ENCODE results near the gene HNRNPA0.
"Not testable (repeated sequence)": the region's sequence is repeated elsewhere in the genome, so short reads cannot be mapped to it uniquely, and the experiment has no call there.

The HNRNPA0 gene

DNA sequence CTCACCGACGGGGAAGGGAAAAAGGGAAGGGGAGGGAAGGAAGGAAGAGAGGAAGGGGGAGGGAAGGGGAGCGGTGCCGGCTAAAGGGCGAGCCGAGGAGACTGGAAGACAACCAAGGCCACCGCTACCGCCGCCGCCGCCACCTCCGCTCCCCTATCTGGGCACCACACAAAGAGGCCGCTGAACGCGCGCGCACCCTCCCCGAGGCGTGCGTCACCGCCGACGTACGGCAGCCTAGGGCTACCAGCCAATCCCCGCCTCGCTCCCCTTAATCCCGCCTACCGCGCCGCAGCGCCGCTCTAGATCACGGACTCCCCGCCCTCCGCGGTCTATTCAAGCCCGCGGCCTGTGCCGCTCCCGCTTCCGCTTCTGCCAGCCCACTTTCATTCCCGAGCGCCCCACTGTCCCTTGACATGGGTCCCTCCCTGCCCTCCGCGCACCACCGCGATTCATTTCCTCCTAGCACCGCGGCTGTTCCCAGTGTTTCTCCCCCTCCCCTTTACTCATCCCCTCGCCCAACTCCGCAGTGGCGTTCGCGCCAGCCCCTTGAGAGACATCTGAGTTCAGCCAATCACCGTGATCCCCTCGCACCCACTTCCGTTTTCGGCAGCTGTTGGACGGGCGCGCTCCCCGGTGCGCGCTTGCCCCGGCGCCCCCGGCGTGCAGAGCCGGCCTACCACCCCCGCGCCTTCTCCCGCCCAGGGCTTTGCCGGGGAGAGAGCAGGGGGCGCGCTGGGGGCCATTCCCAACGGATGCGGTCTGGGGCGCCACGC, at the start of gene HNRNPA0:
TSS of gene HNRNPA0 (minus strand) at position 176 of the 773 bp plus-strand sequence. CDS start 297 bp downstream, outside the sequence.
- peak; percentile 98 for DNase-seq
- Mint-ChIP-seq H3K36me3 (ENCODE audit: low read depth) (peaks cover 53% of the 10 kb centered on the region), H3K4me3 (peak within 1 kb of the TSS; percentile 90), H3K4me1 (ENCODE audit: low read depth) (peaks cover 38% of the 10 kb centered on the region), H3K27ac (peak within 1 kb of the TSS; percentile 100), H3K9me3 (no peaks in the 10 kb centered on the region), H3K27me3 (no peaks in the 10 kb centered on the region)

DNA sequence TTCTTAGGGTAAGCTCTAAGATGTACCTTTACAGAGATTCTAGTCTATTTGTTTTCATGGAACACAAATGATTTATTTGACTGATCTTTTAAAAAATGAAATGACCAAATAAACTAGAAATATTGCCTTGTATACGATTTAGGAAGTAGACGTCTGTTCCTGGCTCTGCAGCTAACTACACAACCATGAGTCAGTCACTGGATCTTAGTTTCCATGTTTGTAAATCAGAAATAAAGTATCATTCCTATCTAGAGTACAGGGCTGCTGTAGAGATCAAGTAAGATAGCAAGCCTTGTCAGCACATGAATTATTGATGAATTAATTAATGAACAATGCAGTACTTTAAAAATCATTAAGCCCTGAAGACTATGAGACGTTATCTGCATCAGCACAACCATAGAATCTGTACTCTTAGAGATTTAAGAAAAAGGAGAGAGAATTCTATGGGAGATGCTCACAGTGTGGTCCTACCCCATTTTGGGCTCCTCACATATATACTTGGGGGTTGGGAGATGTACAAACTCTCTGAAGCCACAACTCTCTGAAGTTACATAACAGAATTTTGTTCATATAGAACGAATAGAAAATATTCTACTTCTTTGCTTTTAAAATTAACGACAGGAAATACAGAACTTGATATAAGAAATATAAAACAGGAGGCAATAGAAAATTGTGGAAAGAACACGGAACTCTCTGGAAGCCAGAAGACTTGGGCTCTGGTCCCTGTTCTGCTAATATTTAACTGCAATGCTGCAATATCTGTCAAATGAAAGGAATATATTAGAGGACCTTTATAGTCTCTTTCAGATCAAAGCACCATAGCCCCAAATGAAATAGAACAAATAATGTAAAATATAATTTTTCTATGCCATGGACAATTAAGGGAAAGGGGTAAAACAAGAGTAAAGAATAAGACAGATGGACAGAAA, 48.4 kb upstream of the HNRNPA0 start:
- no peaks in the 10 kb centered on the region for H3K4me1 Mint-ChIP-seq (ENCODE audit: low read depth)
- no peak overlapping the region for H3K4me3 Mint-ChIP-seq
- no peak overlapping the region for H3K27ac Mint-ChIP-seq
- H3K36me3 Mint-ChIP-seq (ENCODE audit: low read depth), result no peaks in the 10 kb centered on the region
- no peaks in the 10 kb centered on the region for H3K9me3 Mint-ChIP-seq
- DNase-seq, result no peak
- no peaks in the 10 kb centered on the region for H3K27me3 Mint-ChIP-seq

DNA sequence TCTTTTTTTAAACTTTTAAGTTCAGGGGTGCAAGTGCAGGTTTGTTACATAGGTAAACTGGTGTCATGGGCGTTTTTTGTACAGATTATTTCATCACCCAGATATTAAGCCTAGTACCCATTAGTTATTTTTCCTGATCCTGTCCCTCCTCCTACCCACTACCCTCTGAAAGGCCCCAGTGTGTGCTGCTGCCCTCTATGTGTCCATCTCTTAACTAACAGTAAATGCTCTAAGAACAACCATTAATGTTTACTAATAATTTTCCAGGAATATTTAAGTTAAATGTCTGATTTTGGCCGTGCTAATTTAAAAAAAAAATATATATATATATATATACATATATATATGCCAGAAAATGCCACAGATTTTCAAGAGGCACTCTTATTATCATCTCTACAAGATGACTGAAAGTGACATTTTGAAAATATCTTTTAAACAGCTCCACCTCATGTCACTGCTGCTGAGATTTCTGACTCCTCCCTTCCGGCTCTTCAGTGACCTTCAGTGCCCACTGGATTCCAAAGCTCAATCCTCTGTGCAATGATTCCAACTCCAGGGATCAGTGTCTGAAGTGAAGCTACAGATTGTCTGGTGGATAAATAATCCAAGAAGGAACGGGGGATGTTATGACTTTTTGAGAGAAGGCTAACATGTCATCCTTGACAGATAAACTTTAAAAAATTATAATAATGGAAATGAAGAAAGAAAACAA, 46.7 kb upstream of the HNRNPA0 start:
- no peak for DNase-seq
- no peak overlapping the region for H3K27ac Mint-ChIP-seq
- no peaks in the 10 kb centered on the region for H3K27me3 Mint-ChIP-seq
- H3K36me3 Mint-ChIP-seq (ENCODE audit: low read depth), result no peaks in the 10 kb centered on the region
- H3K4me1 Mint-ChIP-seq (ENCODE audit: low read depth), result no peaks in the 10 kb centered on the region
- no peak overlapping the region for H3K4me3 Mint-ChIP-seq
- no peaks in the 10 kb centered on the region for H3K9me3 Mint-ChIP-seq

DNA sequence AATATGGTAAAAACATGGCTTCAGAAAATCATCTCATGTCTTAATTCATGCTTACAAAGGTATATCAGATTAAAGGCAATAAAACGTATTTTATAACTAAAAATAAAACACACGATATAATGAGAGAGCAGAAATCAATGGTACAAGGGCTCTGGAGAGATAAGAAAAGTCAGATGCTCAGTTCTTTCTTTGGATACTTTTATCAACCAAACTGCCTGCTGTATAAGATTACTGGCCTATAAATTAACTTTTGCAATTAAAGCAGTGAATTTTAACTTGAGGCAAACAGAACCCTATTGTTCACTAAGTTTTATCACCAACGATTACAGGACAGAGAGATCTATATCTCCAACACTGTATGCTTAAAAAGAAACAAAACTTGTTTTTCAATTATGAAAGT, 42.1 kb upstream of the HNRNPA0 start:
- H3K36me3 Mint-ChIP-seq (ENCODE audit: low read depth), result no peaks in the 10 kb centered on the region
- no peak for DNase-seq
- no peaks in the 10 kb centered on the region for H3K4me1 Mint-ChIP-seq (ENCODE audit: low read depth)
- no peak overlapping the region for H3K27ac Mint-ChIP-seq
- no peaks in the 10 kb centered on the region for H3K27me3 Mint-ChIP-seq
- H3K4me3 Mint-ChIP-seq, result no peak overlapping the region
- H3K9me3 Mint-ChIP-seq, result no peaks in the 10 kb centered on the region

DNA sequence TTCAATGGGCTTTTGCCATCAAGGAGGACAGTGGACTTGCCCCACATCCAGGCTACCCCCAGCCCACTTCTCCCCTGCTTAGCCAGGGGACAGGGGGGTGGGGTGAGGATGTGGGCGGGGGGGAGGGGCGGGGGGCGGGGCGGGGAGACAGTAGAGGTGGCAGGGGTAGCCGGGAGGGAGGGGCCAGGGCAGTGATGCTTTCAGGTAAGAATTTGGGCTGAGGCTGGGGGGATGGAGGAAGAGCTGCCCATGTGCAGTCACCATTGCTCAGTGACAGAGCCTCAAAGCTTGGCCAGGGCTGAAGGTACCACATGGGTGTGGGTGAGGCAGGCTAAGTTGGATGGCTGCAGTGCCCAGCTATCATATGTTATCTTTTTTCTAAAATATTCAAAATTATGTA, 40.7 kb upstream of the HNRNPA0 start:
- no peaks in the 10 kb centered on the region for H3K9me3 Mint-ChIP-seq
- no peaks in the 10 kb centered on the region for H3K27me3 Mint-ChIP-seq
- H3K4me1 Mint-ChIP-seq (ENCODE audit: low read depth), result no peaks in the 10 kb centered on the region
- H3K4me3 Mint-ChIP-seq, result no peak overlapping the region
- H3K27ac Mint-ChIP-seq, result no peak overlapping the region
- DNase-seq, result no peak
- no peaks in the 10 kb centered on the region for H3K36me3 Mint-ChIP-seq (ENCODE audit: low read depth)

DNA sequence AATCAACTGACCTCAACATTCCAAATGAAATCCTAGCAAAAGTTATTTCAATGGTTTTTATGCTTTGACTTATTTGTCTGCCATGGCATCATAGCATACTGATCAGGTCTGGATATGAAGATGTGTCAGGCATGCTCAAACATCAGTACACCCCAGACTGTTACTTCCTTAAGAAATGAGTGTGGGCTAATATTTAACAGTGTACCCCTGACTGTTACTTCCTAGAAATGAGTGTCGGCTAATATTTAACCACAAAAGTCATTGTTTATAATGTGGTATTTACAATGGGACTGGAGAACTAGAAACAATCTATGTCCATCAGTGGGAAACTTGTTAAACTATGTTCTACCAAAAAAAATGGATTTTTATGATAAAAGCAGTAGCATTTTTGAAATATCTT, 38.1 kb upstream of the HNRNPA0 start:
- H3K27me3 Mint-ChIP-seq, result no peaks in the 10 kb centered on the region
- H3K36me3 Mint-ChIP-seq (ENCODE audit: low read depth), result no peaks in the 10 kb centered on the region
- H3K4me1 Mint-ChIP-seq (ENCODE audit: low read depth), result no peaks in the 10 kb centered on the region
- H3K4me3 Mint-ChIP-seq, result no peak overlapping the region
- DNase-seq, result no peak
- no peaks in the 10 kb centered on the region for H3K9me3 Mint-ChIP-seq
- no peak overlapping the region for H3K27ac Mint-ChIP-seq

DNA sequence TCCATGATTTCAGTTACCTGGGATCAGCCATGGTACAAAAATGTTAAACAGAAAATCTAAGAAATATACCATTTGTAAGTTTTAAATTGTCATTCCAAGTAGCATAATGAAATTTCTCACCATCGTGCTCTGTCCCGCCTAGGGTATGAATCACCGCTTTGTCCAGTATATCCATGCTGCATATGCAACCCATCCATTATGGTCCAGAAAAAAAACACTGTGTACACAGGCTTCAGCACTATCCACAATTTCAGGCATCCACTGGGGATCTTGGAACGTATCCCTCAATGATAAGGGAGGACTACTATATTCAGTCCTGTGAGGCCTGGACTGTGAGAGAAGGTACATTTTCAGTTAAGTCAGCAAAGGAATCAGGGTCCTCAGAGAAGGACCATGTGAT, 37.6 kb upstream of the HNRNPA0 start:
- no peak overlapping the region for H3K4me3 Mint-ChIP-seq
- no peak overlapping the region for H3K27ac Mint-ChIP-seq
- no peaks in the 10 kb centered on the region for H3K4me1 Mint-ChIP-seq (ENCODE audit: low read depth)
- DNase-seq, result no peak
- H3K9me3 Mint-ChIP-seq, result no peaks in the 10 kb centered on the region
- no peaks in the 10 kb centered on the region for H3K36me3 Mint-ChIP-seq (ENCODE audit: low read depth)
- no peaks in the 10 kb centered on the region for H3K27me3 Mint-ChIP-seq

DNA sequence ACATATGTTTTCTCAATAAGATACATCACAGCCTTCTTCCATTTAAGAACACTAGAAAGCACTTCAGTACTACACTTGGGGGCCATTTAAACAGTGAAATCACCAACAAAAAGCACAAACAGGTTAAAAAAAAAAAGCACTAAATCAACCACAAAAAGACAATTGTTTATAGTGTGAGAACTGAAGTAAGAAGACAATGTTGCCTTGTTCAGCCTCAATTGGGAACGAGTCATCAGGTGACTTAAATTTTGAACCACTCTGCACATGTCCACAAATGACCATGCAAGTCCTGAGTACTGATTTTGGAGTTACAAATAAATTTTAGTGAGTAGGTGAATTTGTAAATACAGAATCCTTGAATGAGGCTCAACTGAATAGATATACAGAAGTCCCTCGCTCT, 37.2 kb upstream of the HNRNPA0 start:
- Mint-ChIP-seq H3K9me3 (no peaks in the 10 kb centered on the region), H3K4me3 (no peak overlapping the region), H3K27me3 (no peaks in the 10 kb centered on the region), H3K36me3 (ENCODE audit: low read depth) (no peaks in the 10 kb centered on the region), H3K4me1 (ENCODE audit: low read depth) (no peaks in the 10 kb centered on the region), H3K27ac (no peak overlapping the region)
- DNase-seq, result no peak

DNA sequence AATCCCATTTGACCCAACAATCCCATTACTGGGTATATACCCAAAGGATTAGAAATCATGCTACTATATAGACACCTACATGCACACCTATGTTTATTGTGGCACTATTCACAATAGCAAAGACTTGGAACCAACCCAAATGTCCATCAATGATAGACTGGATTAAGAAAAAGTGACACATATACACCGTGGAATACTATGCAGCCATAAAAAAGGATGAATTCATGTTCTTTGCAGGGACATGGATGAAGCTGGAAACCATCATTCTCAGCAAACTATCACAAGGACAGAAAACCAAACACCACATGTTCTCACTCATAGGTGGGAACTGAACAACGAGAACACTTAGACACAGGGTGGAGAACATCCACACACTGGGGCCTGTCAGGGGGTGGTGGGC, 34.4 kb upstream of the HNRNPA0 start:
- not testable (repeated sequence) for H3K36me3 Mint-ChIP-seq (ENCODE audit: low read depth); H3K9me3 Mint-ChIP-seq; H3K4me1 Mint-ChIP-seq (ENCODE audit: low read depth); H3K27me3 Mint-ChIP-seq; H3K27ac Mint-ChIP-seq; H3K4me3 Mint-ChIP-seq; DNase-seq

DNA sequence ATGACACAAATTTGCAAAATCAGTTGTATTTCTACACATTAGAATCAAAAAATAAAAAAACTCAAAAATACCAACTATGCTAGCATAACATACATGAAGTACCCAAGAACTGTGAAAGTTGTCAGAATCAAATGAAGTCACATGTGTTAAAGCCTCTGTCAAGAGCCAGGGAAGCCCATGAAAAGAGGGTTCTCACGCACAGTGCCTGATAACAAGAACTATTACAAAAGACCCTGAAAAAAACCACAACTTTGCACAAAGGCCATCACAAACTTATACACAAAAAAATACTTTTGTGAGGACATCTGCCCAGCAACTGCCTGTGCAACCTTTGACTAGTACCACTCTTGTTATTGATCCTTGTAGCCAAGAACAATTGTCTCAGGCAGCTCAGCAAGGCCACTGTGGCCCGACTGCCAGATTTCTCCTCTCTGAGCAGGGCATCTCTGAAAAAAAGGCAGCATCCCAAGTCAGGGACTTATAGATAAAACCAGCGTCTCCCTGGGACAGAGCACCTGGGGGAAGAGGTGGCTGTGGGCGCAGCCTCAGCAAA, 28.9 kb upstream of the HNRNPA0 start:
- Mint-ChIP-seq H3K9me3 (no peaks in the 10 kb centered on the region), H3K27me3 (no peaks in the 10 kb centered on the region), H3K4me3 (no peak overlapping the region), H3K36me3 (ENCODE audit: low read depth) (no peaks in the 10 kb centered on the region), H3K4me1 (ENCODE audit: low read depth) (no peaks in the 10 kb centered on the region), H3K27ac (no peak overlapping the region)
- DNase-seq, result no peak

DNA sequence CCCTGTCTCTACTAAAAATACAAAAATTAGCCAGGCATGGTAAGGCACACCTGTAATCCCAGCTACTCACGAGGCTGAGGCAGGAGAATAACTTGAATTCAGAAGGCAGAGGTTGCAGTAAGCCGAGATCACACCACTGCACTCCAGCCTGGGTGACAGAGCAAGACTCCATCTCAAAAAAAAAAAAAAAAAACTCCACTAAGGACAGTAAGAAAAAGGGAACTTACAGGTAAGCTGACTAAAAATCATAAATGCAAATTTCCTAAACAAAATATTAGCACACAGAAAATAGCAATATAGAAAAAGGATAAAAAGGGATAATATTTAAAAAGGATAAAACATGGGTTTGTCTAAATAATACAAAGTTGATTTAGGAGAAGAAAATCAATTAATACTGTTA, 27.9 kb upstream of the HNRNPA0 start:
- no peak overlapping the region for H3K4me3 Mint-ChIP-seq
- no peak for DNase-seq
- H3K36me3 Mint-ChIP-seq (ENCODE audit: low read depth), result no peaks in the 10 kb centered on the region
- no peak overlapping the region for H3K27ac Mint-ChIP-seq
- no peaks in the 10 kb centered on the region for H3K9me3 Mint-ChIP-seq
- H3K27me3 Mint-ChIP-seq, result no peaks in the 10 kb centered on the region
- H3K4me1 Mint-ChIP-seq (ENCODE audit: low read depth), result no peaks in the 10 kb centered on the region

DNA sequence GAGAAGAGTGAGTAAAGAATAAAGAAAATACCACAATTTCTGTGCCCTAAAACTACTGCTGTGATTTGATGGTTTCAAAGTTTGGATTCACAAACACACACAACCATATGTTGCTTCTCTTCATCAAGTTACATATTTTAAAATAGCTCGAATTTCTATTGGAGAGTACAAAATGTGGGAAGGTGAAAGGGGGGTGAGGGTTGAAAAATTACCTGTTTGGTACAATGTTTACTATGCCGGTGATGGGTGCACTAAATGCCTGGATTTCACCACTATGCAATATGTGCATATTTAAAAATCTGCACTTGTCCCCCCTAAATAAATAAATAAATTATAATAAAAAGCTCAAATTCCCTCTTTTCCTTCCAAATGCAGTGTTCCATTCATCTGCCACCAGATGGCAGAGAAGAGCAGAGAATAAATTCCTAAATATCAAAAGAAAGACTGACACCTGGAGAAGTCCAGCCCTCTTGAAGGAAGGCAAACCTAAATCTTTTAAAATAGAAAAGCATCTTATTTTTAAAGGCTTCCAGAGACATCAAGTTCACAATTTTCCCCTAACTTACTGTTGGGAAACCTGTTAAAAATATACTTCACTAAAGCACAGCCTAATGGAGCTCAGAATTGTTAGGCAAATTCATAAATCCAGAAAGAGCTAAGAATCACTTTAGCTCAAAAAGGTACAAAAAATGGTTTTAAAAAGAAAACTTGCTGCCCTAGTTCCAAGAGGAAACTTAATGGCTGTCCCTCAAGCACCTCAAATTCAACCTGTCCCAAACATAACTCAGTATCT, 24.8 kb upstream of the HNRNPA0 start:
- no peaks in the 10 kb centered on the region for H3K36me3 Mint-ChIP-seq (ENCODE audit: low read depth)
- H3K27ac Mint-ChIP-seq, result no peak overlapping the region
- no peaks in the 10 kb centered on the region for H3K4me1 Mint-ChIP-seq (ENCODE audit: low read depth)
- no peaks in the 10 kb centered on the region for H3K27me3 Mint-ChIP-seq
- no peaks in the 10 kb centered on the region for H3K9me3 Mint-ChIP-seq
- no peak for DNase-seq
- H3K4me3 Mint-ChIP-seq, result no peak overlapping the region

DNA sequence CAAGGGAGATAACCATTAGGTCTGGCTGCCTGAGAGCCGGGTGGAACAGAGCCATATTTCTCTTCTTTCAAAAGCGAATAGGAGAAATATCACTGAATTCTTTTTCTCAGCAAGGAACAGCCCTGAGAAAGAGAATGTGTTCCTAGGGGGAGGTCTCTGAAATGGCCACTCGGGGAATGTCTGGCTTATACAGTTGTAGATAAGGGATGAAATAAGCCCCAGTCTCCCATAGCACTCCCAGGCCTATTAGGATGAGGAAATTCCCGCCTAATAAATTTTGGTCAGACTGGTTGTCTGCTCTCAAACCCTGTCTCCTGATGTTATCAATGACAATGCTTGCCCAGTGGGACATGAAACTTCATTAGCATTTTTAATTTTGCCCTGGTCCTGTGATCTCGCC, 13.8 kb upstream of the HNRNPA0 start:
- DNase-seq; H3K27ac Mint-ChIP-seq; H3K27me3 Mint-ChIP-seq; H3K4me3 Mint-ChIP-seq; H3K4me1 Mint-ChIP-seq (ENCODE audit: low read depth): not testable (repeated sequence)
- Mint-ChIP-seq H3K36me3 (ENCODE audit: low read depth) (peaks cover 17% of the 10 kb centered on the region), H3K9me3 (peaks cover 14% of the 10 kb centered on the region)

DNA sequence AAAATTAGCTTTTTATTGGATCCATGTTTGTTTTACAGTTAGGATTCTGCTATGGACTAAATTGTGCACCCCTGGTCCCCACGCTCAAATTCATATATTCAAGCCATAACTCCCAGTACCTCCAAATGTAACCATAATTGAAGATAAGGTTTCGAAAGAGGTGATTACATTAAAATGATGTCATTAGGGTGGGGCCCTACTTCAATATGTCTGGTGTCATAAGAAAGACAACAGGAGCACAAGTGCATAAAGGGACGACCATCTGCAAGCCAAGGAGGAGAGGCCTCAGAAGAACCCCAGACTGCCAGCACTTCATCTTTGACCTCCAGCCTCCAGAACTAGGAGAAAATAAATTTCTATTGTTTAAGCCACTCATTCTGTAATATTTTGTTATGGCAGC, 7.4 kb upstream of the HNRNPA0 start:
- no peak overlapping the region for H3K4me3 Mint-ChIP-seq
- H3K27me3 Mint-ChIP-seq, result no peaks in the 10 kb centered on the region
- no peaks in the 10 kb centered on the region for H3K9me3 Mint-ChIP-seq
- DNase-seq, result no peak
- H3K4me1 Mint-ChIP-seq (ENCODE audit: low read depth), result peaks cover 4% of the 10 kb centered on the region
- no peak overlapping the region for H3K27ac Mint-ChIP-seq
- no peaks in the 10 kb centered on the region for H3K36me3 Mint-ChIP-seq (ENCODE audit: low read depth)

Data from activated T-cell treated with anti-CD3 and anti-CD28 coated beads, Interleukin-2, amount 50 U/mL, for 24 hours (primary cell).